MG63 (cell line): ENCODE data around the gene NDUFA11. TPM values are rescaled to one million over a fixed set of nuclear protein-coding genes. Genes with fewer than 3 reads are reported as not detected.

Source experiments
- DNase-seq: peaks from one replicate; pipeline ENCODE4 v3.0.0-alpha.2; 2020
- H3K27me3 ChIP-seq: fragments of 250-450 bp; sonication (Bioruptor Pico); 2 replicates; pipeline ENCODE4 v1.5.1; 2020; ENCODE audit warnings: mild to moderate bottlenecking, moderate library complexity
- H3K36me3 ChIP-seq: fragments of 250-450 bp; sonication (Bioruptor Pico); 2 replicates; pipeline ENCODE4 v1.5.1; 2020; ENCODE audit warnings: mild to moderate bottlenecking, moderate library complexity
- H3K4me3 ChIP-seq: fragments of 250-450 bp; sonication (Bioruptor Pico); 2 replicates; pipeline ENCODE4 v1.5.1; 2020; ENCODE audit warnings: mild to moderate bottlenecking, moderate library complexity
- H3K9me3 ChIP-seq: fragments of 250-450 bp; sonication (Bioruptor Pico); 2 replicates; pipeline ENCODE4 v1.5.1; 2020; ENCODE audit warnings: mild to moderate bottlenecking, moderate library complexity
- total RNA-seq: library from RNA; depleted of rRNA; stranded (reverse); fragments of >200 nt; shearing (Covaris generic); gene quantifications from 2 replicates; pipeline ENCODE4 v1.2.3, GENCODE V29; 2014; ENCODE audit warnings: low replicate concordance

Gene NDUFA11
- total RNA-seq, 1 experiment from 2014 or later, result 257 TPM

- Histone ChIP-seq H3K9me3 (no peaks in the 10 kb centered on the region), H3K27me3 (no peaks in the 10 kb centered on the region), H3K4me3 (no peak overlapping the region), H3K36me3 (peaks cover 4% of the 10 kb centered on the region; the same call in 1 of the 2 replicates)
- DNase-seq, result no peak
These were observed 32.1 kb upstream of the NDUFA11 start for GRCh38 chr19:5935473-5936291.

DNA sequence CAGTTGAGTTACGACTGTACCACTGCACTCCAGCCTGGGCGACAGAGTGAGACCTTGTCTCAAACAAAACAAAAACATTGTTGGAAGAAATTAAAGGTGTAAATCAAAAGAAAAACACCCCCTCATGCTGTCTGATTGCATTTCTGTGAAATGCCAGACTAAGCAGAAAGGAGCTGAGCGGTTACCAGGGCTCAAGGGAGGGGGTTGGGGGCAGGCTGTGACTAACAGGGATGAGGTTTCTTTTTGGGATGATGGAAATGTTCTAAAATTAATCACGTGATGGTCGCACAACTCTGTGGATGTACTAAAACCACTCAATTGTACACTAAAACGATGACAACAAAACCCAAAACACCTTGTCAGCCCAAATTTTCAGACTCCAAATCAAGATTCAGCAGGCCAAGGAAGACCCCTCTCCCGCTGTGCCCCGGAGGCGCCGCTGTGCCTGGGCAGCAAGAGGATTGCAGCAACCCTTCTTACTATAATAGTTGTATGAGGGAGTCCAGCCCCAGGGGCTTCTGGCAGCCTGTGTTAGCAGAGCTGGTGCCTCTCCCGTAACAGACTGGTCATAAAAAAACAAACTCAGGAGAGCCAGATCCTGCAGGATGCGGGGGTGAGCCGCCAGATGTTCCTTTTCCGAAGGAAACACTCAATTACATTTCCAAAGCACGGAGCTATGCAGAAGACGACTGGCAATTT, 31.3 kb upstream of the NDUFA11 start:
- DNase-seq, result no peak
- H3K36me3 ChIP-seq, result peaks cover 4% of the 10 kb centered on the region; the same call in 1 of the 2 replicates
- H3K27me3 ChIP-seq, result no peaks in the 10 kb centered on the region
- H3K4me3 ChIP-seq, result no peak overlapping the region
- no peaks in the 10 kb centered on the region for H3K9me3 ChIP-seq

DNA sequence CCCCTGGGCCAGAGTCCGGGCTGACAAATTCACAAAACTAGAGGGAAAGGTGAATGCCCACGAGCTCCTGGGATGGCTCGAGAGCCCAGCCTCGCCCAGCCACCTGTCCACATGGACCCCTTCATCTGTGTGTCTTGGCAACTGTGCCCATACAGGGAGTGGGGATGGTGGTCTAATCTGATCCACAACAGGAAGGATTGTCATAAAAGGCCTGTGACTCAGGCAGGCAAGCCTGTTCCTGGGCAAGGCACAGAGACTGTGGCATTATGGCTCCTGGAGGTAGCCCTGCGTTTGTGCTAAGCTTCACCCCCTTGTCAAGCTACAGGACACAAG, 30.4 kb upstream of the NDUFA11 start:
- H3K36me3 ChIP-seq, result peaks cover 4% of the 10 kb centered on the region; the same call in 1 of the 2 replicates
- H3K9me3 ChIP-seq, result no peaks in the 10 kb centered on the region
- no peaks in the 10 kb centered on the region for H3K27me3 ChIP-seq
- DNase-seq, result no peak
- H3K4me3 ChIP-seq, result no peak overlapping the region

DNA sequence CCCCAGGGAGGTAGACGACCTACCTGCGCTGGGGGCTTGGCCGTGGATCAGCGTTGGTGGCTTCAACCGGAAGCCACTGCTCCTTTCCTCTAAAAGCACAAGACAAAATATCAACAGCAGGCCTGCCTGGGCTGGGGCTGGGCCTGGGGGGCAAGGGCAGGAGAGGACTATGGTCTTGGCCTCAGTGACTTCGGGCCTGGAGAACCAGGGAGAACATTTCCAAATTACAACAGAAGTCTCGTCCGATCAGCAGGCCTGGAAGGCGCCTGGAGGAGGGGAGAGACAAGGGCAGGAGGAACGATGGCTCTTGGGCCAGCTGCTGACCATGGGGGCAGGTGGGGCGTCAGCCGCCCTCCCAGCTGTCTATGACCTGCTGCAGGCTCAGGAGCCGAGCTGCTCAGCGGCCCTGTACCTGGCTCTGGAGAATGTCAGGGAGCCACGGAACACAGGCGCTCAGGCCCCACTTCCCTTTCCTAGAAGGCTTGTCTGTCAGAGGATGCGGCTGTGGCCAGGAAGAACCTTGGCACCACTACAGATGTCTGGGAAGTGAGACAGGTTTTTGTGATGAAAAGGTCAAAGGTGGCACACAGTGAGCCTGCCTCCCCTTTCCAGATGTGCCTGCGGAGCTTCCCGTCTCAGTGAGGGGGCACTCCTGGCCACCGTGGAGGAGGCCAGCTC, 29.9 kb upstream of the NDUFA11 start:
- H3K4me3 ChIP-seq, result no peak overlapping the region
- H3K36me3 ChIP-seq, result peaks cover 4% of the 10 kb centered on the region
- no peak for DNase-seq
- H3K27me3 ChIP-seq, result no peaks in the 10 kb centered on the region
- H3K9me3 ChIP-seq, result no peaks in the 10 kb centered on the region

- H3K36me3 ChIP-seq, result no peaks in the 10 kb centered on the region; the same call in none of the 2 replicates
- H3K27me3 ChIP-seq, result no peaks in the 10 kb centered on the region
- no peak overlapping the region for H3K4me3 ChIP-seq
- no peaks in the 10 kb centered on the region for H3K9me3 ChIP-seq
- no peak for DNase-seq
These were observed 29.1 kb upstream of the NDUFA11 start for GRCh38 chr19:5932609-5933262.

DNA sequence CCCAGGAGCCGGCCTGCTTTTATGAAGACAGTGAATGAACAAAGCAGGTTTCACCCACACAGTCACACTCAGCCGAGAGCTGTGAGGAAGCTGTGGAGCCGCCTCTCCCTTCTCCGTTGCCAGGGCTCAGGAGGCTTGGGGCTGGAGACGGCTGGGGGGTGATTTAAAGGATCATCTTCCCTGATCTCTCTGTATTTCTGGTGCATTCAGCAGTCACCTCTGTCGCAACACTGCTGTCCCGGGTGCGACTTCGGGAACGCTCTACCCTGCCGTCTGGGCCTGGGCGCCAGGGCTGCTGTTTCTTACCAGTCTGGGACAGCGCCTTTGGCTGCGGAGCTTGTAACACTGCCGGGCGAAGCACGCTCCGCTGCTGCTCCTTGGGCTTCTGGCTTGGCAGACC, 28.6 kb upstream of the NDUFA11 start:
- DNase-seq, result no peak
- Histone ChIP-seq H3K4me3 (no peak overlapping the region), H3K27me3 (no peaks in the 10 kb centered on the region), H3K36me3 (no peaks in the 10 kb centered on the region; the same call in none of the 2 replicates), H3K9me3 (no peaks in the 10 kb centered on the region)

- no peak for DNase-seq
- Histone ChIP-seq H3K4me3 (no peak overlapping the region), H3K9me3 (no peaks in the 10 kb centered on the region), H3K36me3 (no peaks in the 10 kb centered on the region; the same call in none of the 2 replicates), H3K27me3 (no peaks in the 10 kb centered on the region)
These were observed 27.7 kb upstream of the NDUFA11 start for GRCh38 chr19:5931251-5931650.

GRCh38 chr19:5929625-5930024, 26.0 kb upstream of the NDUFA11 start:
- Histone ChIP-seq H3K36me3 (no peaks in the 10 kb centered on the region; the same call in none of the 2 replicates), H3K4me3 (no peak overlapping the region), H3K9me3 (no peaks in the 10 kb centered on the region), H3K27me3 (no peaks in the 10 kb centered on the region)
- no peak for DNase-seq

GRCh38 chr19:5929179-5929578, 25.6 kb upstream of the NDUFA11 start:
- Histone ChIP-seq H3K36me3 (no peaks in the 10 kb centered on the region; the same call in none of the 2 replicates), H3K4me3 (no peak overlapping the region), H3K9me3 (no peaks in the 10 kb centered on the region), H3K27me3 (no peaks in the 10 kb centered on the region)
- no peak for DNase-seq

DNA sequence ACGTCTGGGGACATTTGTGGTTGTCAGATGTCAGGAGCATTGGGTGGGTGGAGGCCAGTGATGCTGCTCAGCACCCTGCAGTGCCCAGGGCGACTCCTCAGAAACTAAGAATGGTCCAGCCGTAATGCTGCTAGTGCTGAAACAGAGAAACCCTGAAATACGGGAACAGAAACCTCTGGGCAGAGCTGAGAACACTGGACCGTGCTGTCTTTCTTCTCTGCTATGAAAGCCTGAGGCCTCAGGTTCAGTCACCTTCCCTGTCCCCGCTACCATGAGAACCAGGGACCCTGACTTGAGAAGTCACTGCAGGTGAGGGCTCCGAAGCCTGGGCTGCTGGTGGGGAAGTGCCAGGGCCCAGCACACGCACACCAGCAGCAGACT, 23.8 kb upstream of the NDUFA11 start:
- no peak overlapping the region for H3K4me3 ChIP-seq
- H3K27me3 ChIP-seq, result no peaks in the 10 kb centered on the region
- no peaks in the 10 kb centered on the region; the same call in none of the 2 replicates for H3K36me3 ChIP-seq
- no peak for DNase-seq
- H3K9me3 ChIP-seq, result no peaks in the 10 kb centered on the region

- DNase-seq, result no peak
- H3K36me3 ChIP-seq, result no peaks in the 10 kb centered on the region; the same call in none of the 2 replicates
- H3K9me3 ChIP-seq, result no peaks in the 10 kb centered on the region
- no peaks in the 10 kb centered on the region for H3K27me3 ChIP-seq
- no peak overlapping the region for H3K4me3 ChIP-seq
These were observed 23.3 kb upstream of the NDUFA11 start for GRCh38 chr19:5926641-5927440.

- no peaks in the 10 kb centered on the region for H3K9me3 ChIP-seq
- no peaks in the 10 kb centered on the region for H3K27me3 ChIP-seq
- no peak overlapping the region for H3K4me3 ChIP-seq
- DNase-seq, result no peak
- no peaks in the 10 kb centered on the region; the same call in none of the 2 replicates for H3K36me3 ChIP-seq
These were observed 22.3 kb upstream of the NDUFA11 start for GRCh38 chr19:5925830-5926427.

GRCh38 chr19:5923356-5923755, 19.8 kb upstream of the NDUFA11 start:
- Histone ChIP-seq H3K27me3 (no peaks in the 10 kb centered on the region), H3K4me3 (no peak overlapping the region), H3K9me3 (no peaks in the 10 kb centered on the region), H3K36me3 (no peaks in the 10 kb centered on the region)
- DNase-seq, result no peak

DNA sequence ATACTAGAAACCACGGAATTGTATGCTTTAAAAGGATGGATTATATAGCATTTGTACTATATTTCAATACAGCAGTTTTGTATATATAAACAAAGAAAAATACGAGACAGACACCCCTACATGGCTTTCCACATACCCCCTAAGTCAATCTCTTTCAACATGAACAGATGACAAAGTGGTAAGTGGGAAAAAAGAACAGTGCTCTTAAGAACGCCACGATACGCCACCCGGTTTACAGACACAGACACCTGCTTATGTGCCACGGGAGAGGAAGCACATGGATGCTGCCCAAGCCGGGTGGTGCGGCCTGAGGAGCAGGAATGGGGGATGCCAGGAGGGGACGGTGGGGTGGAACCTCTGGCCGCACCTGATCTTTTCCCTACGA, 18.6 kb upstream of the NDUFA11 start:
- Histone ChIP-seq H3K4me3 (no peak overlapping the region), H3K36me3 (no peaks in the 10 kb centered on the region), H3K9me3 (no peaks in the 10 kb centered on the region), H3K27me3 (no peaks in the 10 kb centered on the region)
- no peak for DNase-seq

DNA sequence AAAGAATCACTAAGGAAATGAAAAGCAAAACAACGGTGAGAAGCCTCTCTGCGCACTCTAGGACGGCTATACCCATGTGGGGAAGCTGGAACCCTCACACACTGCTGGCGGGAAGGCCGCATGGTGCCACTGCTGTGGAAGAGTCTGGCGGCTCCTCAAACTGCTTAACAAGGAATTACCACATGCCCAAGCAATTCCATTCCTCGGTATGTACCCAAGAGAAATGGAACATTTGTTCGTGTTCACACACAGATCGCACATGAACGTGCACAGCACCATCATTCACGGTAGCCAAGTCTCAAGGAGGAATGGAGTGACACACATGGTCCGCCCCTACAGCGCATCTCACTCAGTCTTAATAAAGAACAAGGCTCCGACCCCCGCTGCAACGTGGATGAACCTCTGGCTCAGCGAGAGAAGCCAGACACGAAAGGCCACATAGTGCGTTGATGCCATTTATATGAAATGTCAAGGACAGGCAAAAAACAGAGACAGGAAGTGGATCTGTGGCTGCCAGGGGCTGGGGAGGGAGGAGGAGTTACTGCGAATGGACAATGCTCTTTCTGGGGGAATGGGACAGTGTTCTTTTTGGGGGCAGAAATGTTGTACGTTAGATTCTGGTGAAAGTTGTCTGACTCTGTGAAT, 18.0 kb upstream of the NDUFA11 start:
- Histone ChIP-seq H3K27me3 (no peaks in the 10 kb centered on the region), H3K9me3 (no peaks in the 10 kb centered on the region), H3K36me3 (no peaks in the 10 kb centered on the region), H3K4me3 (no peak overlapping the region)
- DNase-seq, result no peak
